Small intestine (tissue), 7 donors: ENCODE data around the gene GRID2. TPM values are rescaled to one million over a fixed set of nuclear protein-coding genes. Genes with fewer than 3 reads are reported as not detected.

Source experiments
- DNase-seq, 2 donors: peaks; one replicate each; pipeline versions ENCODE4 v3.0.0 to v3.0.0-alpha.2; 2013
- FAIRE-seq: peaks from 2 replicates; lab custom pipeline; 2012; peaks lifted over from hg19 to GRCh38; lab: Jason Lieb, UNC
- H3K27ac ChIP-seq, 3 donors: one replicate each; pipeline ENCODE4 v1.5.1; 2013; ENCODE audit warnings: low read length in 2 of 3, mild to moderate bottlenecking in 2 of 3, control low read depth in 1 of 3, inconsistent platforms in 1 of 3, low read depth in 1 of 3, moderate library complexity in 1 of 3
- H3K27me3 ChIP-seq, 3 donors: one replicate each; pipeline ENCODE4 v1.6.1; 2013; ENCODE audit warnings: low read length in 3 of 3, inconsistent platforms in 1 of 3; ENCODE audit not compliant: control insufficient read depth in 3 of 3, insufficient read depth in 3 of 3
- H3K36me3 ChIP-seq, 3 donors: one replicate each; pipeline ENCODE4 v1.6.1; 2013; ENCODE audit warnings: low read length in 3 of 3, inconsistent platforms in 1 of 3, low read depth in 1 of 3, mild to moderate bottlenecking in 1 of 3, moderate library complexity in 1 of 3; ENCODE audit not compliant: control insufficient read depth in 3 of 3, insufficient read depth in 2 of 3
- H3K4me1 ChIP-seq, 3 donors: one replicate each; pipeline ENCODE4 v1.6.1; 2013; ENCODE audit warnings: low read length in 2 of 3, inconsistent platforms in 1 of 3, low read depth in 1 of 3, mild to moderate bottlenecking in 1 of 3, moderate library complexity in 1 of 3; ENCODE audit not compliant: control insufficient read depth in 3 of 3, insufficient read depth in 2 of 3
- H3K4me3 ChIP-seq, 3 donors: one replicate each; pipeline ENCODE4 v1.5.1; 2013; ENCODE audit warnings: low read length in 3 of 3, control low read depth in 1 of 3, inconsistent platforms in 1 of 3, low read depth in 1 of 3, mild to moderate bottlenecking in 1 of 3, moderate library complexity in 1 of 3
- H3K9me3 ChIP-seq, 2 donors: one replicate each; pipeline ENCODE4 v1.6.1; 2013; ENCODE audit warnings: low read depth in 1 of 2, low read length in 1 of 2; ENCODE audit not compliant: control insufficient read depth in 2 of 2, insufficient read depth in 1 of 2
- WGBS, 3 donors: extraction: QIAGEN DNeasy Blood & Tissue Kit; methylation state at CpG; one replicate each; pipeline ENCODE4 v1.1.7; 2013; 5-methylcytosine and 5-hydroxymethylcytosine counted together
- polyA plus RNA-seq, 4 donors: library from polyadenylated mRNA; stranded (reverse) in 3 of 4; unstranded in 1 of 4; fragments of 200-250 nt in 3 of 4; fragments of 120-200 nt in 1 of 4; gene quantifications; one replicate each; pipeline versions ENCODE4 v1.2.1 to v1.2.3, GENCODE V29; 2013
- donor health status: healthy with polysubstance abuse.
- donor health status: control.
- donor health status: control.
- donor health status: Bipolar disorder and iron deficiency.
- donor health status: healthy.

Gene GRID2
- polyA plus RNA-seq, 4 donors: 0.06 to 0.27 (median 0.21) TPM; not detected in 1

DNA sequence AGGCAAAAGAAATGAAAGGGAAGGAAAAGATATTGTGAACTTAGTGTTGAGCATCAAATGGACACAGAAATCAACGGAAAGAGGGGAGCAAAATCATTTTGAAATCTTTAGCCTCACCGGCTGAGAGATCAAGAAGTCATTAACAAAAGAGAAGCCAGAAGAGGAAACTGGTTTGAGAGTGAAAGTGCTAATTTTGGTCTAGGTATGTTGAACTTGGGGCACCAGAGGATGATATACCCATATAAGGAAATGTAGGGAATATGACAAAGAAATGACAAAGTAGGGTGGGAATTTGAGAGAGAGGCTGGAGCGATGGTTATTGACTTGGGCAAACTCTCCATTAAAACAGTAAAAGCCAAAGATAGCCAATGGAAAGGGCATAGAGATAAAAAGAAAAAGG lies 1341.4 kb downstream of the GRID2 start:
- Histone ChIP-seq H3K36me3 (no peaks in the 10 kb centered on the region), H3K27ac (no peak overlapping the region), H3K9me3 (no peaks in the 10 kb centered on the region), H3K27me3 (no peaks in the 10 kb centered on the region), H3K4me1 (no peaks in the 10 kb centered on the region), H3K4me3 (no peak overlapping the region)
- WGBS, 3 donors: 69 to 89% (median 85%) methylated on average over 3 of the region's 3 CpGs
- FAIRE-seq (no peak), DNase-seq (no peak)

DNA sequence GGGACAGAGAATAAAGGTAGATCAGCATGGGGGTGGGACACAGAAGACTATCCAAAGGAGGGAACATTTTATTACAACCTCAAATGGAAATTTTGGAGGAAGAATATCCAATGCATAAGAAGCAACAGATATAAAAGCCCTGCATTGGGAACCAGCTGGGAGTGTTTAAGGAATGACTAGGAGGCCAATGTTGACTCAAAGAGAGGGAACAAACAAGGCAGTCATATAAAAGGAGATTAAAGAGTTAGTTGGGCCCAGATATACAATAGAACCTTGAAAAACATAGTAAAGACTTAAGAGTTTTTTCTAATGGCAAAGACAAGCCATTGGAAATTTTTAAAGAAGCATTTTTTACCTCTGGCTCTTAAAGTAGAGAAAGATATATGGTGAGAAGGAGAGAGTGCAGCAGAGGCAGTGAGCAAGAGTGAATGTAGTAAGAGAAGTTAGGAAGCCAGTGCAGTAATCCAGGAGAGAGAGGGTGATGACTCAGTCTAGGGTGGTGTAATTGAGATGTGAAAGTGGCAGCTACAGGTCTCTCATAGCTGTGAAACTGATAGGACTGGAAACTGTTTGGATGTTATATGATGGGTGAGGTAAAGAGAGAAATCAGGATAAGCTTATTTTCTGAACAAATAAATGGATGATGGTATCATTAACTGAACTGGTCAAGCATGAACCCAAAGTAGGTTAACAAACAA lies 1342.6 kb downstream of the GRID2 start:
- Histone ChIP-seq H3K36me3 (no peaks in the 10 kb centered on the region), H3K4me1 (no peaks in the 10 kb centered on the region), H3K27me3 (no peaks in the 10 kb centered on the region), H3K27ac (no peak overlapping the region), H3K9me3 (no peaks in the 10 kb centered on the region), H3K4me3 (no peak overlapping the region)
- FAIRE-seq (no peak), DNase-seq (peak; percentile 23 to 42)

DNA sequence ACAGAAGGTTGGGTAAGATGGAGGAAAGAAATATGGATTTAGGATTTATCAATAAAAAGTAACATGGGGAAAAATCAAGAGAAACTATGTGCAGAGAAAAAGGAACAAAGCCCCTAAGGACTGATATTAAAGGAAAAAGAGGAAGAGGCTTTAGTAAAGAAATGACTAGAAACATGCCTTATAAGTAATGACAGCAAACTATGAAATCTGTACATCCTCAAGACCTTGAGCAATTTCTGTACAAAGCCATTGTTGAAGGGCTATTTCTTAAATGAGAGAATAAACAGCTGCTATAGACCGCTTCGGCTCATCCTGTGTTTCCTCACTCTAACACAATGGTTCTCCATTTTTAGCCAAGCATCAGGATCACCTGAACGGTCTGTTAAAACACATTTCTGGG lies 1344.5 kb downstream of the GRID2 start:
- Histone ChIP-seq H3K4me1 (no peaks in the 10 kb centered on the region), H3K4me3 (no peak overlapping the region), H3K36me3 (no peaks in the 10 kb centered on the region), H3K27me3 (no peaks in the 10 kb centered on the region), H3K27ac (no peak overlapping the region), H3K9me3 (no peaks in the 10 kb centered on the region)
- FAIRE-seq: no peak
- no peak for DNase-seq
- WGBS, 3 donors: 82 to 99% (median 88%) methylated on average over 3 of the region's 3 CpGs

DNA sequence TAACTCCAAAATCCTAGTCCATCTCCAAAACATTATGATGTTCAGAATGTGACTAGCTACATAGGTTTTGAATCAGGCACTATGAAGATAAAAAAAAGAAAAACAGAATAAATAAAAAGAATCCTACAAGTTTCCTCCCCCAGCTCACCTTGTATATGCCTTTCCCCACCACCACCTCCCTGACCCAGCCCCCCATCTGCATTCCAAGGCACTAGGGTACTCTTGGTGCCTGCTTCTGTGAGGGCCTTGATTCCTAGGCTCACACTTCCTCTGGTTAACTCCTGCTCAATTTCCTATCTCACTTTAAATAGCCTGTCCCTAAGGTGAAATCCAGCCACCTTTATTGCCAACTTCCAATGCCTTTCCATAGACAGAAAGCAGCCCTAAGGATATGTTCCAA lies 1346.1 kb downstream of the GRID2 start:
- Histone ChIP-seq H3K27me3 (no peaks in the 10 kb centered on the region), H3K27ac (no peak overlapping the region), H3K4me1 (no peaks in the 10 kb centered on the region), H3K36me3 (no peaks in the 10 kb centered on the region), H3K4me3 (no peak overlapping the region), H3K9me3 (no peaks in the 10 kb centered on the region)
- DNase-seq: no peak
- FAIRE-seq: no peak

DNA sequence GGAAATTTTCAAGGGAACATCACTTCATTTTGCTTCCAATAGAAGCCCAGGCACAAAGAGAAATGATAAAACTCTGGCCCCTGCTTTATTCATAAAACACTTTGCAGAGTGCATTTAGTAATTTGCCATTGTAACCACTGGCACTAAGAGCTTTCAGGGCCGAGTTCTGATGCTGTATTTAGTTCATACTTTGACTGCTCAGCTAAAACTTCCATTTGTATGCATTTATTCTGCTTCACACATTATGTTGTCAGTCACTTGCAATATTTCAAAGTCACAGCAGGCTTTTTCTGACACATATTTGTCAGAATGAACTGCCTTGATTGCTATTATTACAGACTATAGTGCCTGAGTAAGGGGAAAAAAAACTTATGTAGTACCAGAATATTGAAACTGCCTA lies 1350.4 kb downstream of the GRID2 start:
- no peak for FAIRE-seq
- Histone ChIP-seq H3K4me3 (no peak overlapping the region), H3K9me3 (no peaks in the 10 kb centered on the region), H3K27ac (no peak overlapping the region), H3K27me3 (no peaks in the 10 kb centered on the region), H3K36me3 (no peaks in the 10 kb centered on the region), H3K4me1 (no peaks in the 10 kb centered on the region)
- DNase-seq: no peak
- WGBS, 3 donors: 61 to 75% (median 61%) methylated on average over 1 of the region's 1 CpG

DNA sequence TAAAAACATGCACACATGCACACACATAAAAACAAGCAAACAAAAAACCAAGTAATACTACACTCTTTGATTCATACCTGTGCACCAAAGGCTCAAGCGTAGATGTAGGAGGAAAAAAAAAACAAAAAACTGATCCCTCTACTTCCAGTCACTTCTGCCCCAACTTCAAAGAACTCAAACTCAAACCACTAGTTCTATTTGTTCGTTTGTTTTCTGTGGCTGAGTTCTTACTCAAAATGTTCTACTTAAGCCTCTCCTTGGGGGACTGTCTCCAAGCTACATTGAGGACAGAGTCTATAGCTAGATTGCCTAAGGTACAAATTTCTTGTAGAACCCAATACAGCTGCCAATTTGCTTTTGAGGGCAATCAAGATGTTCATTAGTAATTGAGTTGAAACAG lies 1353.8 kb downstream of the GRID2 start:
- no peaks in the 10 kb centered on the region for H3K4me1 ChIP-seq
- no peak overlapping the region for H3K4me3 ChIP-seq
- H3K27me3 ChIP-seq: no peaks in the 10 kb centered on the region
- FAIRE-seq (no peak), DNase-seq (no peak)
- no peaks in the 10 kb centered on the region for H3K9me3 ChIP-seq
- 74 to 91% (median 81%) methylated on average over 2 of the region's 2 CpGs for WGBS, 3 donors
- no peaks in the 10 kb centered on the region for H3K36me3 ChIP-seq
- H3K27ac ChIP-seq: no peak overlapping the region

DNA sequence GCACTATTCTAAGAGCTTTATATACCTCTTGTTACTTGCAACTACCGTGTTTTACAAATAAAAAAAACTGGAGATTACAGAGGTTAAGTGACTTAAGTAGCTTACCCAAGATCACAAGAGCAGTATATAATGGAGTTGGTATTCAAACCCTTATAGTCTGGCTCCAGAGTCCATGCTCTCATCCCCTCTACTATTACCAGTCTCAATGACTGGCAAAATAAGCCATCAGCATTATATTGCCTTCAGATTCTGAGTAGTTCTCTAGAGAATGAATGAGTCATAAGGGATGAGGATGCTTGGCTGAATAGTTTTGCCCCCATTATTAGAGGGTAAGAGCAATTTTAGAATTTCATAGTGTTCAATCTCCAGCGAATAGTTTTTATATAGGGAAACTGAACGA lies 1354.7 kb downstream of the GRID2 start:
- Histone ChIP-seq H3K36me3 (no peaks in the 10 kb centered on the region), H3K9me3 (no peaks in the 10 kb centered on the region), H3K4me3 (no peak overlapping the region), H3K27me3 (no peaks in the 10 kb centered on the region), H3K27ac (no peak overlapping the region), H3K4me1 (no peaks in the 10 kb centered on the region)
- 58 to 89% (median 59%) methylated on average over 3 of the region's 3 CpGs for WGBS, 3 donors
- FAIRE-seq: no peak
- DNase-seq: no peak

DNA sequence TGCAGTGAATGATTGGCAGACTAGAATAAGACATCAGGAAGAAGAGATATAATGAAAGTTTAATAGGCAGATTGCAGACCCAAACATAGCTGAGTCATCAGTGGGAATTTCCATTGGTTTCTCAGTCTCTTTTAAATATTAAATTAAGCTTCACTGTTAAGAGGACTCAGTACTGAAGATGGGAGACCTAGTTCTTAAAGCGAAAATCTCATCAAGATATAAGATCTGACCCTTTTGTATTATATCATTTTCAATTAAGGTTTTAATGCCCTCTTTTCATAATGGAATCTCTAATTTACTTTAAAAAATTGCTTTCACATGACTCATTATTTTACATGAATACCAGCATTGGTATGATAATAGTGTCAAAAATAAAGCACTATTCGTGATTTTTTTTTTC lies 1355.9 kb downstream of the GRID2 start:
- H3K4me1 ChIP-seq: no peaks in the 10 kb centered on the region
- H3K9me3 ChIP-seq: no peaks in the 10 kb centered on the region
- H3K36me3 ChIP-seq: no peaks in the 10 kb centered on the region
- 82 to 90% (median 87%) methylated on average over 2 of the region's 2 CpGs for WGBS, 3 donors
- no peak overlapping the region for H3K4me3 ChIP-seq
- H3K27ac ChIP-seq: no peak overlapping the region
- no peak for FAIRE-seq
- no peaks in the 10 kb centered on the region for H3K27me3 ChIP-seq
- DNase-seq: no peak

DNA sequence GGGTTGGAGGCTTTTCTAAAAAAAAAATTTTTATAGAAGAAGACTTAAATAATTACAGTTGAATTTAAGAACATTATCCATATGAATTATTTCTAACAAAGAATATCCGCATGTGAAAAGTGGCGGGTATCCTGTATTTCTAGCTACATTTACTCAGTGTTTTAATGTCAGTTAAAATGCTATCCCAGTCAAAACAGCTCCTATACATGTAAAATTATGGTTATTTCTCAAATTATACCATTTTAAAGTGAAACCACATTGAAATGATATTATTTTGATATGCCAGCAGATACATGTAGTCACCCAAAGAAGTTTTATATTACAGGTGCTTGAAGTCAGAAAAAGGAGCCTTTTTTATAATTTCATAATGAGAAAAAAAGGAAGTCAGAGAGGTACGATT lies 1356.3 kb downstream of the GRID2 start:
- 91 to 96% (median 91%) methylated on average over 3 of the region's 3 CpGs for WGBS, 3 donors
- Histone ChIP-seq H3K27ac (no peak overlapping the region), H3K27me3 (no peaks in the 10 kb centered on the region), H3K9me3 (no peaks in the 10 kb centered on the region), H3K4me3 (no peak overlapping the region), H3K4me1 (no peaks in the 10 kb centered on the region), H3K36me3 (no peaks in the 10 kb centered on the region)
- no peak for DNase-seq
- no peak for FAIRE-seq
